Liver (tissue), 3 donors: ENCODE data around the gene KYAT1.
"Not testable (repeated sequence)": the region's sequence is repeated elsewhere in the genome, so short reads cannot be mapped to it uniquely, and the experiment has no call there.

Experiments
- CTCF ChIP-seq: fragments of 150-350 bp; IDR thresholded peaks from 2 replicates; pipeline ENCODE4 v1.5.1; 2017; ENCODE audit warnings: improper control_type of control experiment, low read depth, low read length; ENCODE audit not compliant: missing input control
- JUND ChIP-seq, 2 donors: IDR thresholded peaks; 2 replicates each; pipeline ENCODE4 v1.6.1; 2016; ENCODE audit warnings: antibody characterized with exemption in 2 of 2
- RAD21 ChIP-seq, 2 donors: IDR thresholded peaks; 2 replicates each; pipeline ENCODE4 v1.6.1; 2016; ENCODE audit warnings: antibody characterized with exemption in 2 of 2, mild to moderate bottlenecking in 2 of 2
- REST ChIP-seq: IDR thresholded peaks from 2 replicates; pipeline ENCODE4 v1.6.1; 2016; ENCODE audit warnings: antibody characterized with exemption, mild to moderate bottlenecking
- SP1 ChIP-seq: IDR thresholded peaks from 2 replicates; pipeline ENCODE4 v1.6.1; 2018; ENCODE audit warnings: antibody characterized with exemption, mild to moderate bottlenecking
- ZBTB33 ChIP-seq: IDR thresholded peaks from 2 replicates; pipeline ENCODE4 v1.6.1; 2016; ENCODE audit warnings: antibody characterized with exemption
- donor health status: healthy.
- donor health status: healthy.

GRCh38 chr9:128854454-128854853 lies 27.3 kb downstream of the KYAT1 start:
- TF ChIP-seq JUND (IDR thresholded peaks at IDR 0.05); CTCF; REST; RAD21 (IDR thresholded peaks at IDR 0.05); SP1; ZBTB33: not testable (repeated sequence)
